OCI-LY1 (cell line): ENCODE results near the gene ZNF804A.

Source experiments
- H2AFZ ChIP-seq: fragments of 200-600 bp; sonication (generic), shearing (Covaris generic); 2 replicates; pipeline ENCODE4 v1.6.0; 2014; ENCODE audit warnings: antibody characterized with exemption, mild to moderate bottlenecking, low read length
- H3F3A ChIP-seq: fragments of 200-600 bp; sonication (generic), shearing (Covaris generic); 2 replicates; pipeline ENCODE4 v1.6.0; 2014; ENCODE audit warnings: mild to moderate bottlenecking, antibody characterized with exemption, low read length, moderate library complexity; ENCODE audit not compliant: insufficient read depth
- H3K27ac ChIP-seq: fragments of 200-600 bp; sonication (generic); 2 replicates; pipeline ENCODE4 v1.5.1; 2014; ENCODE audit warnings: low read length, mixed run types, mild to moderate bottlenecking, low read depth; ENCODE audit not compliant: poor library complexity, severe bottlenecking
- H3K27me3 ChIP-seq: fragments of 200-600 bp; sonication (generic); 2 replicates; pipeline ENCODE4 v1.6.0; 2014; ENCODE audit warnings: antibody characterized with exemption, mild to moderate bottlenecking, low read length, moderate library complexity; ENCODE audit not compliant: insufficient read depth
- H3K36me3 ChIP-seq: fragments of 200-600 bp; sonication (generic); 2 replicates; pipeline ENCODE4 v1.6.1; 2014; ENCODE audit warnings: mild to moderate bottlenecking, antibody characterized with exemption, low read length, moderate library complexity, mixed read lengths; ENCODE audit not compliant: insufficient read depth
- H3K4me1 ChIP-seq: fragments of 200-600 bp; sonication (generic); 2 replicates; pipeline ENCODE4 v1.5.1; 2014; ENCODE audit warnings: mild to moderate bottlenecking, low read length, moderate library complexity; ENCODE audit not compliant: insufficient read depth, severe bottlenecking
- H3K4me2 ChIP-seq: fragments of 200-600 bp; sonication (generic), shearing (Covaris generic); 2 replicates; pipeline ENCODE4 v1.6.1; 2014; ENCODE audit warnings: low read length
- H3K4me3 ChIP-seq: fragments of 200-600 bp; sonication (generic); 2 replicates; pipeline ENCODE4 v1.5.1; 2014; ENCODE audit warnings: low read length, low read depth, mild to moderate bottlenecking, mixed read lengths; ENCODE audit not compliant: poor library complexity, severe bottlenecking
- H3K79me2 ChIP-seq: fragments of 200-600 bp; shearing (Covaris generic); 2 replicates; pipeline ENCODE4 v1.6.1; 2016; ENCODE audit warnings: mixed run types, low read length, mixed read lengths; ENCODE audit not compliant: insufficient read depth
- H3K9ac ChIP-seq: fragments of 200-600 bp; sonication (generic), shearing (Covaris generic); 2 replicates; pipeline ENCODE4 v1.6.1; 2014; ENCODE audit warnings: mild to moderate bottlenecking, low read length, mixed read lengths
- H3K9me2 ChIP-seq: fragments of 200-600 bp; sonication (generic), shearing (Covaris generic); 2 replicates; pipeline ENCODE4 v1.6.1; 2014; ENCODE audit warnings: low read depth, mild to moderate bottlenecking, low read length, mixed read lengths
- H3K9me3 ChIP-seq: fragments of 200-600 bp; shearing (Covaris generic); 2 replicates; pipeline ENCODE4 v1.6.1; 2014; ENCODE audit warnings: low read length, mixed read lengths
- H4K20me1 ChIP-seq: fragments of 200-600 bp; sonication (generic), shearing (Covaris generic); 2 replicates; pipeline ENCODE4 v1.6.0; 2016; ENCODE audit warnings: mild to moderate bottlenecking, low read length; ENCODE audit not compliant: insufficient read depth
- EZH2 ChIP-seq: fragments of 200-600 bp; sonication (generic), shearing (Covaris generic); IDR thresholded peaks from 2 replicates; pipeline ENCODE4 v1.8.0; 2017; ENCODE audit warnings: borderline replicate concordance, mixed run types, mild to moderate bottlenecking, antibody characterized with exemption, low read length, moderate library complexity, mixed read lengths
- TF ChIP-seq, protein P1 (sequence below): fragments of 200-600 bp; sonication (generic), shearing (Covaris generic); IDR thresholded peaks from 2 replicates; pipeline ENCODE4 v1.5.1; 2017; ENCODE audit warnings: mild to moderate bottlenecking, antibody characterized with exemption, low read length, moderate library complexity, mixed read lengths

The ZNF804A gene

DNA sequence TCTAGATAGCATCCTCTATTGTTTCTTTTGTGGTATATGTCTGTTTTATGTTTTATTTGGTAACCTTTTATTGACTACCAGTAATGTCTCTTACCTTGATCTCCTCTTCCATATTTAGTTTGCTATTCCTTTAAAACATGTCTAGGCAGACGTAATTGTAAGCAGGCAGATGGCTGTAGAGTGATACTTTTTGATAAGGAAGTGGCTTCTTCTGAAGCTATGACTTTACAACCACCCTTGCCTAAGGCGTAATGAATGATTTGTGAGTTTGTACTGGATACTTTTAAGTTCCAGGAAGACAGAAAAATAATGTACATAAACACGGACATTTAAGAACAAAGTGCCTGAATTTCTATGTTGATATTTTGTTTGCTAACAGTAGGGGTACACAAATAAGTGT is 85.6 kb downstream of the ZNF804A start:
- Histone ChIP-seq H3K27me3 (no peaks in the 10 kb centered on the region), H3K9me3 (peaks cover 9% of the 10 kb centered on the region; the same call in 1 of the 2 replicates), H3K9ac (no peak overlapping the region), H3K9me2 (no peaks in the 10 kb centered on the region), H3K4me2 (no peak overlapping the region), H3K27ac (no peak overlapping the region), H3K79me2 (peaks cover 73% of the 10 kb centered on the region), H2AFZ (no peak overlapping the region), H3K36me3 (peaks cover 38% of the 10 kb centered on the region), H3K4me1 (no peaks in the 10 kb centered on the region), H4K20me1 (no peaks in the 10 kb centered on the region; the same call in 1 of the 2 replicates), H3F3A (peaks cover 3% of the 10 kb centered on the region; the same call in 1 of the 2 replicates), H3K4me3 (no peak overlapping the region)
- TF ChIP-seq, protein P1, sequence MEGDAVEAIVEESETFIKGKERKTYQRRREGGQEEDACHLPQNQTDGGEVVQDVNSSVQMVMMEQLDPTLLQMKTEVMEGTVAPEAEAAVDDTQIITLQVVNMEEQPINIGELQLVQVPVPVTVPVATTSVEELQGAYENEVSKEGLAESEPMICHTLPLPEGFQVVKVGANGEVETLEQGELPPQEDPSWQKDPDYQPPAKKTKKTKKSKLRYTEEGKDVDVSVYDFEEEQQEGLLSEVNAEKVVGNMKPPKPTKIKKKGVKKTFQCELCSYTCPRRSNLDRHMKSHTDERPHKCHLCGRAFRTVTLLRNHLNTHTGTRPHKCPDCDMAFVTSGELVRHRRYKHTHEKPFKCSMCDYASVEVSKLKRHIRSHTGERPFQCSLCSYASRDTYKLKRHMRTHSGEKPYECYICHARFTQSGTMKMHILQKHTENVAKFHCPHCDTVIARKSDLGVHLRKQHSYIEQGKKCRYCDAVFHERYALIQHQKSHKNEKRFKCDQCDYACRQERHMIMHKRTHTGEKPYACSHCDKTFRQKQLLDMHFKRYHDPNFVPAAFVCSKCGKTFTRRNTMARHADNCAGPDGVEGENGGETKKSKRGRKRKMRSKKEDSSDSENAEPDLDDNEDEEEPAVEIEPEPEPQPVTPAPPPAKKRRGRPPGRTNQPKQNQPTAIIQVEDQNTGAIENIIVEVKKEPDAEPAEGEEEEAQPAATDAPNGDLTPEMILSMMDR, result no peak
- TF ChIP-seq EZH2, result no peak

- no peak overlapping the region for H3K4me2 ChIP-seq
- peaks cover 92% of the 10 kb centered on the region for H3K79me2 ChIP-seq
- no peaks in the 10 kb centered on the region for H3K9me2 ChIP-seq
- peaks cover 17% of the 10 kb centered on the region for H3K36me3 ChIP-seq
- H3K4me1 ChIP-seq, result peaks cover 10% of the 10 kb centered on the region
- peaks cover 3% of the 10 kb centered on the region; the same call in 1 of the 2 replicates for H3F3A ChIP-seq
- H3K27me3 ChIP-seq, result no peaks in the 10 kb centered on the region
- H4K20me1 ChIP-seq, result no peaks in the 10 kb centered on the region; the same call in 1 of the 2 replicates
- H2AFZ ChIP-seq, result no peak overlapping the region
- no peaks in the 10 kb centered on the region for H3K9me3 ChIP-seq
- H3K4me3 ChIP-seq, result no peak overlapping the region
- TF ChIP-seq, protein P1, result no peak
- no peak for TF ChIP-seq EZH2
- no peak overlapping the region for H3K9ac ChIP-seq
- no peak overlapping the region for H3K27ac ChIP-seq
Observed at GRCh38 chr2:184685999-184686841, 87.9 kb downstream of the ZNF804A start.

DNA sequence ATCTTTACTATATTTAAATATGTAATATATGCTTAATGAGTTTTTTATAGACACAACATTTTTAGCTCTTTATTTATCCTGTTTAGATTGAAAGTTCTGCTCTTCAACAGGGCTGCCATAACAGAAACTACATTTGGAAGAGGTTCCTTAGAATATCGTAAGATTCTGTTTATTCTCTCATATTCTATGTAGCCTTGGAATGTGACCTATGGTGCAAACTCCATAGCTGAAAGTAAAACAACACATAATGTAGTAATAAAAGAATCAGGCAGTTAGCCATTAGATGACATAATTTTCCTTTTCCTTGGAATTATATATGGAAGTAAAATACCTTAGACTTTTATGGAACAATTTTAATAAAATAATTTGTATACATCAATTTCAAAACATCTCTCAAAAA is 91.3 kb downstream of the ZNF804A start:
- no peak overlapping the region for H3K27ac ChIP-seq
- no peak overlapping the region for H3K9ac ChIP-seq
- TF ChIP-seq, protein P1, result no peak
- no peak for TF ChIP-seq EZH2
- H3K36me3 ChIP-seq, result peaks cover 22% of the 10 kb centered on the region
- H3F3A ChIP-seq, result peaks cover 3% of the 10 kb centered on the region; the same call in 1 of the 2 replicates
- H3K79me2 ChIP-seq, result peaks cover 98% of the 10 kb centered on the region
- no peaks in the 10 kb centered on the region; the same call in 1 of the 2 replicates for H4K20me1 ChIP-seq
- H3K9me2 ChIP-seq, result no peaks in the 10 kb centered on the region
- no peak overlapping the region for H3K4me3 ChIP-seq
- no peaks in the 10 kb centered on the region for H3K9me3 ChIP-seq
- peaks cover 19% of the 10 kb centered on the region for H3K4me1 ChIP-seq
- H3K4me2 ChIP-seq, result no peak overlapping the region
- H2AFZ ChIP-seq, result no peak overlapping the region
- H3K27me3 ChIP-seq, result no peaks in the 10 kb centered on the region
